ENCODE data around the gene CEP95. TPM values are rescaled to one million over a fixed set of nuclear protein-coding genes. Genes with fewer than 3 reads are reported as not detected.
"Not testable (repeated sequence)": the region's sequence is repeated elsewhere in the genome, so short reads cannot be mapped to it uniquely, and the experiment has no call there.

Gene CEP95
- total RNA-seq, 1 experiment from 2014 or later = 35.7 TPM

DNA sequence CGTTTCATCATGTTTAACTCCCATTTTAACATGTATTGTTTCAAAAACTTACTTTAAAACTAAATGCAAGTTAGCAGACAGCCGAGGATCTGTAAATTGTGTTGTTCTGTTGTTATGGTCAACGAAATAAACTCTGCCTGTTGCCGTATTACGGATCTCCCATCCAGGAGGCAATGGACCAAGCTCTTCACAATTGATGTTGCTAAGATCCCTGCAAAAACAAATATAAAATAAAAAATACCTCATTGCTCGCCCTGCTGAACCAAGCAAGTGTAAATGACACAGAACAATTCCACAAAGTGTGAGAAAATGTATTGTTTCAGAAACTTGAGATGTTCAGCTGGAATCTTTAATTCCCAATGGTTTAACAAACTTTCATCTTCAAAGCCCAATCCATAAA lies 65.0 kb downstream of the CEP95 start:
- DNase-seq (ENCODE audit: low read depth) = no peak

DNA sequence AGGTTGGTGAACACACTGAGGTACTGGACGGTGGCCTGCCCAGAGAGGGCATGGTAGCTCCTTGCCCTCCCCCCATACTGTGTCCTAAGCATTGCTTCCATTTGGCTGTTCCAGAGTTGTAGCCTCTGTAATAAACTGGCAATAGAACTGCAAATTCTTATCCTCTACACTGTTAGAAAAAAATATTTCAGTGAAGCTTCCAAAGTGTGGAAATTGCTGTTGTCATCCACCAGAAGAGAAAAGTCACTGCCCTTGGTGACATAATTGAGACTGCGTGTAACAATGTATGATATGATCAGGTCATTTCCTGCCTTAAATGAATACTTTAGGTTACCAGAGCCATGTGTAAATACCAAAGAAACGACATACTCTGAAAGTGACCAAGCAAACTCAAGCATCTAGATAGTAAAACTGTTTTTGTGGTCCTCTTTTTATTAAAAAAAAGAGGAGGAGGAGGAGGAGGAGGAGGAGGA lies 65.9 kb downstream of the CEP95 start:
- DNase-seq (ENCODE audit: low read depth) = no peak

DNA sequence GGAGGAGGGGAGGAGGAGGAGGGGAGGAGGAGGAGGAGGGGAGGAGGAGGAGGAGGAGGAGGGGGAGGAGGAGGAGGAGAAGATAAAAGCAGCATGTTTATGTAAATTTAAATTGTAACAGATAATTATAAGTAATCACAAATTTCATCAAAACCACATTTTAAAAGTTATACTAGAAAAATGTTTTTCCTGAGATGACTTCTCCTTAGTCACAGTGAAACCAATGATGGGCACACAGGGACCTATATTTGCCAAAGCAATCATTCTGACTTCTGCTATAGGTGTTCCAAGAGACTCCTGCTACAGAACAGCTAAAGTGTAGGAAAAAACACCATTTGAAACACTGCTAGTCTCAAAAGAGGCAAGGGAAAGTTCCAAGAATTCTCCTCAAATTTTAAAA lies 66.4 kb downstream of the CEP95 start:
- no peak for DNase-seq (ENCODE audit: low read depth)

DNA sequence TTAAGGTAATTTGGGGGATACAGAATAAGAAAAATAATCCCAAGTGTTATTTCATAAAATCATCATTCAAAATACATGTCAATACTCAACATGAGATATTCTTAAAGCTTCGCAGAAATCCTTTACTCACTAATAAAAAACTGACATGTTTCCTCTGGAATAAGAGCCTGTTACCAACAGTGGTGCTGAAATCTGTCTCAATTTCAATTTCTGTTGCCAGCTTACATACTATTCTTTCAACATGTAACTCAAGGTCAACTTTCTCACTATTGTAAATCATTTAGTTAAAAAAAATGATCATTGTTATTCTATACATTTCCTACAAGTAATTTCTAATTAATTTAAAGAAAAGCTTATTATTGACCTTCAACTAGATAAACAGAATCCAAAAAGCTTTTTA lies 67.9 kb downstream of the CEP95 start:
- DNase-seq (ENCODE audit: low read depth) = no peak

DNA sequence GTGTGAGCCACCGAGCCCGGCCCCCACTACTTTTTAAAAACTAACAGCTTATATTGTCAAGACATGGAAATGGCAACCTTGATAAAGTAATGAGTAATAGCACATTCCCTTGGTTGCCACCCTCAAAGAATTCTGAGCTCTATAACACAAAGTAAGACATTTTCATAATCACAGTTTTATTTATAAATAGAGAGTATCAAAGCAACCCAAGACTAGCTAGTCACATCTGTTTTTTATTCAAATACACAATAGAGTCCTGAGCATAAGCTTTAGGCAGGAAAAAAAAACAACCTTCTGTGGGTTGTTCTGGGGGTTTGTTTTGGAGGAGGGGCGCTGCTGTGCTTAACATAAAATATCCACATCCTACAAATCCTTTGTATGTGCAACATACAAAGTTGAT lies 68.7 kb downstream of the CEP95 start:
- no peak for DNase-seq (ENCODE audit: low read depth)

DNA sequence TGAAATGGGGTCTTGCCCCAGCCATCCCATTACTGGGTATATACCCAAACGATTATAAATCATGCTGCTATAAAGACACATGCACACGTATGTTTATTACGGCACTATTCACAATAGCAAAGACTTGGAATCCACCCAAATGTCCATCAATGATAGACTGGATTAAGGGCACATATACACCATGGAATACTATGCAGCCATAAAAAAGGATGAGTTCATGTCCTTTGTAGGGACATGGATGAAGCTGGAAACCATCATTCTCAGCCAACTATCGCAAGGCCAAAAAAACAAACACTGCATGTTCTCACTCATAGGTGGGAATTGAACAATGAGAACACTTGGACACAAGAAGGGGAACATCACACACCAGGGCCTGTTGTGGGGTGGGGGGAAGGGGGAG lies 70.2 kb downstream of the CEP95 start:
- DNase-seq (ENCODE audit: low read depth) = not testable (repeated sequence)

DNA sequence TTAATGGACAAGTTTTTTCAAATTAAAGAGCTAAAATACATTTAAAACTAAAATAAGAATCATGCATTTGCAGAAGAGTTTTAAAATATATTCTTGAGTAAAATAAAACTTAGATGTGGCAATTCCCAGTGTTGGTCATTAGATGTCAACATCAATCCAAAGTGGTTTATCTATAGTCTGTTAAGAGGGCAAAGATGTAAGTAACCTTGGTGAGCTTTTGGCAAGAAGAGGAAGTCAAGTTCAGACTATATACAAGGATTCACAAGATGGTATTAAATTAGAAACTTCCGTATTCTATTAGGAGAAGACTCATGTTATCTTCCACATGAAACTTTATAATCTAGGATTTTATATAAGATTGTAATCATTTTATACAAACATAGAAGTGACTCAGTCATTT lies 73.1 kb downstream of the CEP95 start:
- no peak for DNase-seq (ENCODE audit: low read depth)

DNA sequence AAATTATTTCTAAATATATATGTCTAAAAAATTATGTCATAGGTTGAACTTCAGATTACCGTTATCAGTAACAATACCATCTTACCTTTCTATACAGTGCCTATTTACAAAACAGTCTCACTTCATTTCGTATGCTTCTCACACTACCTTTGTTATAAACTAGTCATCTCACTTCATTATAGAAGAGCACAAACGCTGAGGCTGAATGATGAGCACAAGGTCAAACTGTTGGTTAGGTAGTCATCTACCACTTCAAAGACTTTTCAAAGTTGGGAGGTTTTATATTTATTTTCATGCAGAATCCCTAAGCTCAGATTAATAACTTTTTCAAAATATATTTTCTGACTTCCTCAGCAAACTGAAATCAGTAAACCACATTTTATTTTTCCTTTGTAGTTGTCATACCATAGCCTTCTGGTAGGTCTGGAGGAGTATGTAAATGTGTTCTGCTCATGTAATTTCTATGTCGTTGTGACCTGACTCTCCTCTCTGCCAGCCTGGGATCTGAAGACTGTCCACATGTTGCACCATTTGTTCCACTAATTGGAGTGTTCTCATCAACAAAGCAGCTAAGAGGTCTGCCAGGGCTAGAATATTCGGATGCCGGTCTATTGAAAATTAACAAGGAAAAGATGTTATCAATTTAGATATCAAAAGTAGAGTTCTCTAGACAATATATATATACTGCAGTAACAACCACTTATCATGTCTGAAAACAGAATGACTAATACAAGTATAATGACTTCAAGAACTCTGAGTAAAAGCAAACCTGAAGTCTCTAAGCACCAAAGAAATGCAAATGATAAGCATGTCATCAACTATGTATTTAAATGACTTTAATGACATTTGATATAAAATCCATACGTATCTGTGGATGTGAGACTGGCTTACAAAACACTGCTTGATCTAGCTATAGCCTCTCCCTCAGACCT lies 73.9 kb downstream of the CEP95 start:
- DNase-seq (ENCODE audit: low read depth) = no peak

DNA sequence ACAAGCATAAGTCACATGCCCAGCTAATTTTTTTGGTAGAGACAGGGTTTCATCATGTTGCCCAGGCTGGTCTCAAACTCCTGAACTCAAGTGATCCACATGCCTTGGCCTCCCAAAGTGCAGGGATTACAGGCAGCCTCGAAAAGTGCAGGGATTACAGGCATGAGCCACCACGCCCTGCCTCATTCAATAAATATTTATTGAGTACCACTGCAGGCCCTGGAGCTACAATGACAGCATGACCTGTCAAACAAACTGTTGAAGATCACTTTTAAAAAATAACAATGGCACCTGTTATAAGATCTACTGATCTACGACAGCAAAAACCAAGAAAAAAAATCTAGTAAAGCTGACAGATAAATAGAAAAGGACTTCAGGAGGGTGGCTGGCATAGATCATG lies 76.3 kb downstream of the CEP95 start:
- no peak for DNase-seq (ENCODE audit: low read depth)

DNA sequence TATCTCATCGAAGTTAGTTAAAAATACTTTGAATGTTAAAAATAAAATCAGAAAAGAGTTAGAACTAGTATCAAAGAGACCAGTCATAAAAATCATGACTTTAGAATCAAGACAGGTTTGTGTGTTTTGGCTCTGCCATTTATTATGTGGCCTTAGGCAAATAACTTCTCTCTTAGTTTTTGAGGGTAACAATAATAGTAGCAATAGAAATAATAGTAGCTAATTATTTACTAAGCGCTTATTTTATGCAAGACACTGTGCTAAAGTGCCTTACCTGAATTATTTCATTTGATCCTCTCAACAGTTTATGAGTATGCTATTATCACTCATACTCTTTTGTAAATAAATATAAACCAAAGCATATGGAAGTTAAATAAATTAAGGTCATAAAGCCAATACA lies 78.4 kb downstream of the CEP95 start:
- no peak for DNase-seq (ENCODE audit: low read depth)

Other genes with a start within 250 kb of the CEP95 start
- gene TEX2, start 243.7 kb upstream of the CEP95 start, total RNA-seq (2014; rRNA removed; shearing (Covaris generic)) = 14.3 and 25.1 TPM in 2 replicates
- gene PECAM1, start 116.1 kb upstream of the CEP95 start, total RNA-seq (2014; rRNA removed; shearing (Covaris generic)) = 0.15 and 3.3 TPM in 2 replicates
- gene MILR1, start 57.9 kb upstream of the CEP95 start, total RNA-seq (2014; rRNA removed; shearing (Covaris generic)) = 5.1 and 11.0 TPM in 2 replicates
- gene POLG2, start 9.9 kb upstream of the CEP95 start, total RNA-seq (2014; rRNA removed; shearing (Covaris generic)) = 8.3 and 11.6 TPM in 2 replicates
- gene DDX5, start 688 bp upstream of the CEP95 start, total RNA-seq (2014; rRNA removed; shearing (Covaris generic)) = 274 and 287 TPM in 2 replicates
- 80.7 and 84.8 TPM in 2 replicates for gene SMURF2, start 155.3 kb downstream of the CEP95 start, total RNA-seq (2014; rRNA removed; shearing (Covaris generic))